Measurements from ENCODE around the gene SNX1. TPM values are rescaled to one million over a fixed set of nuclear protein-coding genes. Genes with fewer than 3 reads are reported as not detected.

SNX1 gene
- total and polyA plus RNA-seq, 2 of the 8 experiments (the other 6 are each of a cell fraction or from before 2014, with no cell fraction given): 27.9 to 59.8 TPM

GRCh38 chr15:64155802-64156651 lies 60.2 kb downstream of the SNX1 start:
- no peak overlapping the region; the same call in 1 of the 2 replicates for H4K8ac ChIP-seq (ENCODE audit: extremely low read depth, insufficient read depth, low read length)
- no peak for FAIRE-seq
- POLR2A ChIA-PET (ENCODE audit: partially characterized antibody): interaction anchor here (0.6 to 2.0 kb wide), 3 partner anchors 9 to 468 kb away, joined by 3 to 7 read pairs (median 3); no protein-coding TSS in a partner anchor

More at GRCh38 chr15:64155802-64156651, 60.2 kb downstream of the SNX1 start:
- no peaks in the 10 kb centered on the region for H3K9me3 ChIP-seq (ENCODE audit: insufficient read depth in 2 of 2, low read depth in 1 of 2, low read length in 1 of 2)
- peaks cover 0 to 15% (median 12%) of the 10 kb centered on the region in 4 experiments; a peak in 5 of 7 replicates for H3K27me3 ChIP-seq (replicated peaks in 1 of 4; ENCODE audit: control insufficient read depth in 3 of 4, extremely low read depth in 1 of 4, insufficient read depth in 3 of 4, low read length in 3 of 4)
- WGBS, 2 experiments (ENCODE audit: extremely low coverage in 1 of 2, insufficient coverage in 1 of 2, insufficient read length in 1 of 2, insufficient replicate concordance in 2 of 2, low coverage in 1 of 2, low lambda C conversion rate in 2 of 2, missing lambda C conversion rate in 1 of 2): 92% methylated on average over 12 of the region's 15 CpGs; no CpG with 5 or more reads in 1 of the 2 experiments
- H2AFZ ChIP-seq (ENCODE audit: low read length): no peak overlapping the region
- no peak overlapping the region for H2BK5ac ChIP-seq (ENCODE audit: low read depth, low read length)
- no peak overlapping the region for H4K91ac ChIP-seq (replicated peaks; ENCODE audit: insufficient read length, low read length)
- no peak overlapping the region for H3K14ac ChIP-seq (ENCODE audit: insufficient read length)
- no peak overlapping the region for H3K4me2 ChIP-seq (ENCODE audit: insufficient read depth in 1 of 2, low read depth in 2 of 2, low read length in 2 of 2)
- H4K5ac ChIP-seq (ENCODE audit: insufficient read length, low read depth, low read length): no peak overlapping the region
- H2BK120ac ChIP-seq (replicated peaks; ENCODE audit: low read depth, low read length): no peak overlapping the region
- no peak for TF ChIP-seq RNF2 (IDR thresholded peaks at IDR 0.05; ENCODE audit: borderline replicate concordance, low read depth, low read length, missing control alignments, poor library complexity, severe bottlenecking)
- TF ChIP-seq RXRA (IDR thresholded peaks at IDR 0.05; ENCODE audit: insufficient read depth, low read depth, low read length): no peak
- TF ChIP-seq SIN3A (conservative IDR thresholded peaks at IDR 0.05 in 1 of 2, IDR thresholded peaks at IDR 0.05 in 1 of 2; ENCODE audit: low read depth in 1 of 2, low read length in 2 of 2): 0 out of 4 replicates have a peak, but pooled peaks of 1 of the 2 experiments have one; percentile 15
- no peak overlapping the region for H3K56ac ChIP-seq (replicated peaks; ENCODE audit: insufficient read length, low read depth, low read length)
- H3K9ac ChIP-seq (replicated peaks in 1 of 4; ENCODE audit: extremely low read depth in 1 of 4, low read depth in 3 of 4, low read length in 3 of 4): no peak overlapping the region
- peaks cover 10 to 20% of the 10 kb centered on the region in 2 experiments for H4K20me1 ChIP-seq (replicated peaks in 1 of 2; ENCODE audit: control insufficient read depth in 1 of 2, insufficient read depth in 2 of 2, low read length in 2 of 2)
- H3K18ac ChIP-seq (ENCODE audit: extremely low read depth, low read length): no peak overlapping the region
- H3K79me1 ChIP-seq (ENCODE audit: low read depth, low read length): no peaks in the 10 kb centered on the region; the same call in 1 of the 2 replicates
- no peak overlapping the region for H2BK12ac ChIP-seq (ENCODE audit: low read depth, low read length)
- peaks cover 0 to 12% (median 8%) of the 10 kb centered on the region in 4 experiments; a peak in 6 of 7 replicates for H3K4me1 ChIP-seq (replicated peaks in 1 of 4; ENCODE audit: control insufficient read depth in 3 of 4, insufficient read depth in 4 of 4, low read length in 3 of 4)
- CTCF ChIA-PET (ENCODE audit: partially characterized antibody): interaction anchor here (0.7 to 3.8 kb wide), 6 partner anchors 10 to 343 kb away, joined by 3 to 18 read pairs (median 4); no protein-coding TSS in a partner anchor
- H3K23me2 ChIP-seq (ENCODE audit: low read depth, low read length): peaks cover 9% of the 10 kb centered on the region; the same call in 1 of the 2 replicates
- no peak overlapping the region for H3K4ac ChIP-seq (replicated peaks; ENCODE audit: insufficient read length, low read depth, low read length)
- H3K27ac ChIP-seq (ENCODE audit: low read depth, low read length): no peak overlapping the region
- H3K36me3 ChIP-seq (ENCODE audit: control insufficient read depth in 2 of 4, insufficient read depth in 4 of 4, low read length in 3 of 4): peaks cover 38 to 59% (median 47%) of the 10 kb centered on the region in 4 experiments
- no peaks in the 10 kb centered on the region for H3K79me2 ChIP-seq (ENCODE audit: control insufficient read depth in 1 of 2, insufficient read depth in 2 of 2, low read length in 2 of 2)
- no peak overlapping the region for H3K4me3 ChIP-seq (ENCODE audit: extremely low read depth in 1 of 4, insufficient read depth in 2 of 4, low read depth in 3 of 4, low read length in 4 of 4)
- no peak overlapping the region for H2BK15ac ChIP-seq (ENCODE audit: low read length)
- no peak overlapping the region for H2AK5ac ChIP-seq (ENCODE audit: low read depth, low read length)
- no peak overlapping the region for H2BK20ac ChIP-seq (ENCODE audit: low read length)
- no peak for DNase-seq (ENCODE audit: low read depth in 1 of 2, low spot score in 2 of 2)
- H3K23ac ChIP-seq (ENCODE audit: insufficient read length): no peak overlapping the region

Data from H1 (cell line).